IMR-90 (cell line): ENCODE results near the gene PRSS58. TPM values are rescaled to one million over a fixed set of nuclear protein-coding genes. Genes with fewer than 3 reads are reported as not detected.

Experiments used
- ATAC-seq: fragments of 200-7000 bp; cut with Tn5 transposase; 2 replicates; pipeline ENCODE4 v1.9.1; 2020; ENCODE audit warnings: low read depth, mild to moderate bottlenecking, moderate library complexity
- BruUV-seq: library from RNA; stranded (reverse); fragments of 400-500 nt; replicated peaks from 2 replicates; lab custom pipeline; 2021; lab: Mats Ljungman, UMichigan
- CTCF ChIA-PET: fragments of 300-600 bp; formaldehyde crosslinking; extraction: SDS; loops from one replicate; lab custom pipeline; 2021; ENCODE audit warnings: antibody characterized with exemption; lab: Yijun Ruan, JAX
- POLR2A ChIA-PET: fragments of 300-600 bp; sonication (Branson Sonifier 250); formaldehyde crosslinking; loops from one replicate; lab custom pipeline; 2022; ENCODE audit warnings: antibody characterized with exemption; ENCODE audit not compliant: unreplicated experiment; lab: Charles Lee
- DNase-seq: peaks from one replicate; pipeline ENCODE4 v3.0.0; 2013
- H2AFZ ChIP-seq: replicated peaks from 2 replicates; pipeline ENCODE3; 2013; ENCODE audit warnings: low read length, mild to moderate bottlenecking; ENCODE audit not compliant: poor library complexity
- H2AK5ac ChIP-seq: 2 replicates; pipeline ENCODE4 v1.6.1; 2013; ENCODE audit warnings: low read depth, low read length, inconsistent platforms
- H2AK9ac ChIP-seq: replicated peaks from 2 replicates; pipeline ENCODE3; 2013; ENCODE audit warnings: mild to moderate bottlenecking, low read depth, low read length, moderate library complexity; ENCODE audit not compliant: poor library complexity
- H2BK120ac ChIP-seq: 2 replicates; pipeline ENCODE4 v1.6.1; 2013; ENCODE audit warnings: low read depth, low read length, inconsistent platforms
- H2BK15ac ChIP-seq: 3 replicates; pipeline ENCODE4 v1.6.1; 2013; ENCODE audit warnings: low read depth, low read length, inconsistent platforms
- H2BK20ac ChIP-seq: 2 replicates; pipeline ENCODE4 v1.6.1; 2013; ENCODE audit warnings: low read depth, mild to moderate bottlenecking, inconsistent platforms, low read length, moderate library complexity
- H2BK5ac ChIP-seq: 2 replicates; pipeline ENCODE4 v1.6.1; 2013; ENCODE audit warnings: mild to moderate bottlenecking, low read depth, low read length, inconsistent platforms; ENCODE audit not compliant: poor library complexity, severe bottlenecking
- H3K14ac ChIP-seq: replicated peaks from 2 replicates; pipeline ENCODE4 v1.6.1; 2013; ENCODE audit warnings: low read depth, low read length, inconsistent platforms
- H3K18ac ChIP-seq: 2 replicates; pipeline ENCODE4 v1.6.1; 2013; ENCODE audit warnings: low read depth, low read length, control low read depth
- H3K23ac ChIP-seq: 2 replicates; pipeline ENCODE4 v1.6.1; 2013; ENCODE audit warnings: low read depth, low read length, inconsistent platforms
- H3K27ac ChIP-seq: 2 replicates; pipeline ENCODE4 v1.5.1; 2013; ENCODE audit warnings: mild to moderate bottlenecking, control low read depth, low read length; ENCODE audit not compliant: insufficient read depth
- H3K27me3 ChIP-seq: 2 replicates; pipeline ENCODE4 v1.6.1; 2013; ENCODE audit warnings: low read length; ENCODE audit not compliant: control insufficient read depth, insufficient read depth
- H3K36me3 ChIP-seq: 2 replicates; pipeline ENCODE4 v1.6.1; 2013; ENCODE audit warnings: low read length, mixed read lengths; ENCODE audit not compliant: control insufficient read depth, insufficient read depth
- H3K4ac ChIP-seq: 2 replicates; pipeline ENCODE4 v1.6.1; 2013; ENCODE audit warnings: low read depth, low read length, inconsistent platforms
- H3K4me1 ChIP-seq: 2 replicates; pipeline ENCODE4 v1.6.1; 2013; ENCODE audit warnings: low read length, mixed read lengths; ENCODE audit not compliant: control insufficient read depth, insufficient read depth
- H3K4me2 ChIP-seq: 2 replicates; pipeline ENCODE4 v1.6.1; 2013; ENCODE audit warnings: low read depth, mild to moderate bottlenecking, control low read depth, low read length, moderate library complexity
- H3K4me3 ChIP-seq: 2 replicates; pipeline ENCODE4 v1.5.1; 2013; ENCODE audit warnings: low read depth, mild to moderate bottlenecking, control low read depth, low read length, moderate library complexity; ENCODE audit not compliant: insufficient read depth
- H3K56ac ChIP-seq: 2 replicates; pipeline ENCODE4 v1.6.1; 2013; ENCODE audit warnings: low read length, inconsistent platforms; ENCODE audit not compliant: insufficient read depth; ENCODE audit errors: extremely low read depth
- H3K79me1 ChIP-seq, 2 experiments: 2 replicates each; pipeline ENCODE4 v1.6.1; 2013; ENCODE audit warnings: low read length in 2 of 2, inconsistent platforms in 1 of 2, low read depth in 1 of 2
- H3K9ac ChIP-seq: 2 replicates; pipeline ENCODE4 v1.6.1; 2013; ENCODE audit warnings: low read depth, low read length, control low read depth
- H3K9me1 ChIP-seq: 2 replicates; pipeline ENCODE4 v1.6.1; 2013; ENCODE audit warnings: low read length, inconsistent platforms; ENCODE audit not compliant: insufficient read depth
- H3K9me3 ChIP-seq: 2 replicates; pipeline ENCODE4 v1.6.1; 2013; ENCODE audit warnings: low read length; ENCODE audit not compliant: control insufficient read depth, insufficient read depth
- H4K20me1 ChIP-seq: 2 replicates; pipeline ENCODE4 v1.6.1; 2013; ENCODE audit warnings: low read length, inconsistent platforms; ENCODE audit not compliant: insufficient read depth
- H4K5ac ChIP-seq: 2 replicates; pipeline ENCODE4 v1.6.1; 2013; ENCODE audit warnings: mild to moderate bottlenecking, low read depth, low read length, control low read depth
- H4K8ac ChIP-seq, 2 experiments: 2 replicates each; pipeline ENCODE4 v1.6.1; 2013; ENCODE audit warnings: low read depth in 2 of 2, low read length in 2 of 2, control low read depth in 1 of 2, inconsistent platforms in 1 of 2
- H4K91ac ChIP-seq: 2 replicates; pipeline ENCODE4 v1.6.1; 2013; ENCODE audit warnings: low read depth, low read length, inconsistent platforms; ENCODE audit not compliant: insufficient read depth
- BHLHE40 ChIP-seq: fragments of 150-350 bp; IDR thresholded peaks from 2 replicates; pipeline ENCODE4 v1.6.1; 2016; ENCODE audit warnings: mild to moderate bottlenecking, low read depth, low read length
- CEBPB ChIP-seq: IDR thresholded peaks from 2 replicates; pipeline ENCODE4 v1.6.1; 2012; ENCODE audit warnings: low read depth, low read length, improper control_type of control experiment
- MAFK ChIP-seq: IDR thresholded peaks from 2 replicates; pipeline ENCODE4 v1.6.1; 2012; ENCODE audit warnings: low read depth, low read length, improper control_type of control experiment
- MAZ ChIP-seq: IDR thresholded peaks from 2 replicates; pipeline ENCODE4 v1.6.1; 2012; ENCODE audit warnings: low read depth, mild to moderate bottlenecking, low read length, improper control_type of control experiment, moderate library complexity, borderline replicate concordance
- MXI1 ChIP-seq: IDR thresholded peaks from 2 replicates; pipeline ENCODE4 v1.6.1; 2012; ENCODE audit warnings: low read depth, mild to moderate bottlenecking, low read length, moderate library complexity, borderline replicate concordance
- RCOR1 ChIP-seq: IDR thresholded peaks from 2 replicates; pipeline ENCODE4 v1.6.1; 2012; ENCODE audit warnings: mild to moderate bottlenecking, low read length, improper control_type of control experiment; ENCODE audit not compliant: insufficient replicate concordance
- RFX5 ChIP-seq: IDR thresholded peaks from 2 replicates; pipeline ENCODE4 v1.8.0; 2012; ENCODE audit warnings: low read depth, mild to moderate bottlenecking, low read length, moderate library complexity
- WGBS, 2 experiments: methylation state at CpG; one replicate each; pipeline versions ENCODE4 v1.1.5 to v1.1.7; 2013; ENCODE audit warnings: missing lambda C conversion rate in 2 of 2; ENCODE audit not compliant: insufficient read length in 1 of 2; ENCODE audit errors: extremely low coverage in 2 of 2; 5-methylcytosine and 5-hydroxymethylcytosine counted together
- dilution Hi-C: fragments of 300-500 bp; cut with HindIII; formaldehyde crosslinking; loops from one replicate; pipeline ENCODE4 v1.14.3; 2018; ENCODE audit warnings: low sequenced_read_pairs; ENCODE audit not compliant: unreplicated experiment
- in situ Hi-C: fragments of 300-500 bp; cut with MboI; formaldehyde crosslinking; loops from 3 replicates; pipeline ENCODE4 v1.14.3; 2019; ENCODE audit warnings: low sequenced_read_pairs, inconsistent platforms, mixed read lengths
- intact Hi-C: fragments of 100-400 bp; cut with micrococcal nuclease; formaldehyde crosslinking; loops from 2 replicates; pipeline ENCODE4 v1.10.0; 2022
- polyA plus RNA-seq, 3 experiments: library from polyadenylated mRNA; depleted of rRNA; stranded (reverse); fragments of >200 nt; gene quantifications; 2 replicates each; pipeline ENCODE4 v1.2.3, GENCODE V29; 2012; ENCODE audit warnings: low replicate concordance in 1 of 3
- total RNA-seq: library from RNA; depleted of rRNA; stranded (reverse); fragments of >200 nt; gene quantifications from 2 replicates; pipeline ENCODE4 v1.2.3, GENCODE V29; 2012
- TF ChIP-seq, protein P1 (sequence below): fragments of 150-350 bp; IDR thresholded peaks from 2 replicates; pipeline ENCODE4 v1.6.1; 2016; ENCODE audit warnings: low read depth, mild to moderate bottlenecking, low read length, moderate library complexity, borderline replicate concordance
- TF ChIP-seq, protein P2 (sequence below): fragments of 150-350 bp; IDR thresholded peaks from 2 replicates; pipeline ENCODE4 v1.6.1; 2017; ENCODE audit warnings: mild to moderate bottlenecking, antibody characterized with exemption, low read length, low read depth

The PRSS58 gene
- total and polyA plus RNA-seq, 2 of the 4 experiments (the other 2 are of a cell fraction): not detected

DNA sequence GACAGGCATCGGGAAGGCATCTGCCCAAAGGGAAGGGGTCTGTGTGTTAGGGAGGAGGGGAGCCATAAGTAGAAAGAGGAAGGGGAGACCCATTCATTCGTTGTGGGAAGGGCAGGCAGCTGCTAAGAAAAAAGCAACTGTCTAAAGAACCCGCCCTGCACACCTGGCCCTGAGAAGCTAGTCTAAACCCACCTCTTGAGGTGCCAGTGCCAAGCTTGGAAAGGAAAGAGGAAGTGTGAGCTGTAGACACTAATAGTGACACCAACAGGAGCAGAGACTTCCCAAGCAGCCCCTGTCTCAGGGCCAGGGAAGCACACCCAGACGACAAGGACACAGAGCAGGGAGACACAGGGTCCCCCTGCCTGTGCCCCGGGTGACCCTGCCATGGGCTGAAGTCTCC lies 40.8 kb upstream of the PRSS58 start:
- Histone ChIP-seq H3K23ac (no peak overlapping the region), H2BK20ac (no peak overlapping the region), H2BK15ac (no peak overlapping the region), H3K9ac (no peak overlapping the region), H3K4me2 (no peak overlapping the region), H2AK5ac (no peak overlapping the region), H3K56ac (no peak overlapping the region), H4K91ac (no peak overlapping the region), H3K79me1 (no peaks in the 10 kb centered on the region), H4K8ac (no peak overlapping the region), H4K20me1 (no peaks in the 10 kb centered on the region), H3K18ac (no peak overlapping the region), H3K4me1 (no peaks in the 10 kb centered on the region), H3K4ac (no peak overlapping the region), H3K9me1 (no peaks in the 10 kb centered on the region), H2AFZ (no peak overlapping the region), H4K5ac (no peak overlapping the region), H3K4me3 (no peak overlapping the region), H3K36me3 (no peaks in the 10 kb centered on the region), H3K9me3 (peaks cover 4% of the 10 kb centered on the region; the same call in 1 of the 2 replicates), H2AK9ac (no peak overlapping the region), H3K14ac (no peak overlapping the region), H3K27me3 (no peaks in the 10 kb centered on the region), H2BK5ac (no peak overlapping the region), H3K27ac (no peak overlapping the region), H2BK120ac (no peak overlapping the region)
- ChIA-PET POLR2A (no interaction called here), CTCF (no interaction called here)
- in situ Hi-C loops: no loop called here
- intact Hi-C loops: no loop called here
- ATAC-seq: no peak
- dilution Hi-C loops: no loop called here
- DNase-seq: no peak
- TF ChIP-seq BHLHE40 (no peak), RCOR1 (no peak), RFX5 (no peak), CEBPB (no peak), MAFK (no peak), MXI1 (no peak), MAZ (no peak)
- TF ChIP-seq, protein P1, sequence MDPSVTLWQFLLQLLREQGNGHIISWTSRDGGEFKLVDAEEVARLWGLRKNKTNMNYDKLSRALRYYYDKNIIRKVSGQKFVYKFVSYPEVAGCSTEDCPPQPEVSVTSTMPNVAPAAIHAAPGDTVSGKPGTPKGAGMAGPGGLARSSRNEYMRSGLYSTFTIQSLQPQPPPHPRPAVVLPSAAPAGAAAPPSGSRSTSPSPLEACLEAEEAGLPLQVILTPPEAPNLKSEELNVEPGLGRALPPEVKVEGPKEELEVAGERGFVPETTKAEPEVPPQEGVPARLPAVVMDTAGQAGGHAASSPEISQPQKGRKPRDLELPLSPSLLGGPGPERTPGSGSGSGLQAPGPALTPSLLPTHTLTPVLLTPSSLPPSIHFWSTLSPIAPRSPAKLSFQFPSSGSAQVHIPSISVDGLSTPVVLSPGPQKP: no peak
- TF ChIP-seq, protein P2, sequence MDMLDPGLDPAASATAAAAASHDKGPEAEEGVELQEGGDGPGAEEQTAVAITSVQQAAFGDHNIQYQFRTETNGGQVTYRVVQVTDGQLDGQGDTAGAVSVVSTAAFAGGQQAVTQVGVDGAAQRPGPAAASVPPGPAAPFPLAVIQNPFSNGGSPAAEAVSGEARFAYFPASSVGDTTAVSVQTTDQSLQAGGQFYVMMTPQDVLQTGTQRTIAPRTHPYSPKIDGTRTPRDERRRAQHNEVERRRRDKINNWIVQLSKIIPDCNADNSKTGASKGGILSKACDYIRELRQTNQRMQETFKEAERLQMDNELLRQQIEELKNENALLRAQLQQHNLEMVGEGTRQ: no peak
- WGBS, 2 experiments: 83% methylated on average over 2 of the region's 5 CpGs; no CpG with 5 or more reads in 1 of the 2 experiments
- no TSS peak for BruUV-seq
